ENCODE data around the gene CYP1A2.

Gene CYP1A2

DNA sequence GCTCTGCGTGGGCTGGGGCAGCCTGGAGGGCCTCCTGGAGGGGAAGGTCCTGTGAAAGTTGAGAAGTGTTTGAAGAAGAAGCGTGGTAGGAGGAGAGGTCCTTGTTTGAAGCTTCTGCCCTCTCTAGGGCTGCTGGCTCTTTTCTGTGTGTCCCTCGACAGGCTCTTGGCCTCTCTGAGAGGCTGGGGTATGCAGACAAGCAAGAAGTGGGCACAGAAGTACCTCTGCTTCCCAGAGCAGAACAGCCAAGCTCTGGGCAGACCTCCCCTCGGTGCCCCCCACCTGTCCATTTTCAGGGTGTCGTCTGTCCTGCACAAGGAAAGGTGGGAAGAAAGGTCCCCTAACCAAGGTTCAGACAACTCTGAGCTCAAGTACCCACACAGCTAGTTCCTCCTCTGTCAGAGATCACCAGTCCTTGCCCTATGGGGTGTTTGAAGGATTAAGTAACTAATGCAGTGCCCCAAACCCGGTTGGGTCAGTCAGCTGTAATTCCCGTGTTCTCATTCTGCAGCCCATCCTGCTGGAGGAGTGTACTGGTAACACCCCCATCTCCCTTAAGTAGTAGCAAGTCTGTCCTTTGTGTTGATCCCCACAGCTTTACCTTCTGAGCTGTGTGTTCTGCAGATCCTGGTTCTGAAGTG, 39.5 kb downstream of the CYP1A2 start:
- no peak for TF ChIP-seq CTCF (IDR thresholded peaks at IDR 0.05; ENCODE audit: insufficient read depth, low read length, missing control alignments)
- no peak for DNase-seq (ENCODE audit: low read depth, low spot score)
- CTCF ChIA-PET: interaction anchor here (0.8 to 33.5 kb wide), 16 partner anchors 8 to 165 kb away, joined by 3 to 1672 read pairs (median 4); partner anchors contain the start of genes CLK3, CPLX3, MPI and RPP25
- no peak overlapping the region for H3K4me3 ChIP-seq (ENCODE audit: low read depth, low read length)
- POLR2A ChIA-PET: interaction anchor here (1.0 to 1.4 kb wide), 2 partner anchors 10 to 150 kb away, joined by 4 to 5 read pairs; partner anchors contain the start of gene COX5A

GRCh38 chr15:74788683-74789151, 40.1 kb downstream of the CYP1A2 start:
- CTCF ChIA-PET: interaction anchor here (0.8 to 33.5 kb wide), 13 partner anchors 9 to 165 kb away, joined by 3 to 1672 read pairs (median 4); partner anchors contain the start of genes CLK3, CPLX3, MPI and RPP25
- DNase-seq (ENCODE audit: low read depth, low spot score): no peak
- POLR2A ChIA-PET: no interaction called here
- TF ChIP-seq CTCF (IDR thresholded peaks at IDR 0.05; ENCODE audit: insufficient read depth, low read length, missing control alignments): no peak
- no peak overlapping the region for H3K4me3 ChIP-seq (ENCODE audit: low read depth, low read length)

GRCh38 chr15:74789171-74789631, 40.6 kb downstream of the CYP1A2 start:
- no peak overlapping the region for H3K4me3 ChIP-seq (ENCODE audit: low read depth, low read length)
- TF ChIP-seq CTCF (IDR thresholded peaks at IDR 0.05; ENCODE audit: insufficient read depth, low read length, missing control alignments): no peak
- ChIA-PET CTCF (interaction anchor here (9.2 to 12.5 kb wide), 4 partner anchors 8 to 18 kb away, joined by 106 to 333 read pairs (median 132); partner anchors contain the start of gene CSK), POLR2A (no interaction called here)
- DNase-seq (ENCODE audit: low read depth, low spot score): no peak

- ChIA-PET CTCF (interaction anchor here (1.0 to 9.6 kb wide), 4 partner anchors 9 to 47 kb away, joined by 3 to 136 read pairs (median 117); partner anchors contain the start of gene CSK), POLR2A (no interaction called here)
Measured at GRCh38 chr15:74789741-74790079, 41.1 kb downstream of the CYP1A2 start.

GRCh38 chr15:74790080-74790916, 41.7 kb downstream of the CYP1A2 start:
- no peak for TF ChIP-seq CTCF (IDR thresholded peaks at IDR 0.05; ENCODE audit: insufficient read depth, low read length, missing control alignments)
- POLR2A ChIA-PET: no interaction called here
- H3K4me3 ChIP-seq (ENCODE audit: low read depth, low read length): no peak overlapping the region
- CTCF ChIA-PET: interaction anchor here (0.9 to 9.6 kb wide), 6 partner anchors 9 to 158 kb away, joined by 3 to 136 read pairs (median 54); partner anchors contain the start of gene CSK
- no peak for DNase-seq (ENCODE audit: low read depth, low spot score)

More at GRCh38 chr15:74789741-74790079, 41.1 kb downstream of the CYP1A2 start:
- TF ChIP-seq CTCF (IDR thresholded peaks at IDR 0.05; ENCODE audit: insufficient read depth, low read length, missing control alignments): no peak
- H3K4me3 ChIP-seq (ENCODE audit: low read depth, low read length): no peak overlapping the region
- no peak for DNase-seq (ENCODE audit: low read depth, low spot score)

Measured in AG04449 (cell line).